Uterus (tissue), 4 donors: Measurements from ENCODE around the gene ZNF668. TPM values are rescaled to one million over a fixed set of nuclear protein-coding genes. Genes with fewer than 3 reads are reported as not detected.

Experiments
- DNase-seq, 2 donors: peaks; one replicate each; pipeline ENCODE4 v3.0.0-alpha.2; 2019 to 2020
- H3K27ac ChIP-seq, 2 donors: fragments of 200-600 bp; sonication (generic); 1 replicate in 1 of 2; 2 replicates in 1 of 2; pipeline ENCODE4 v1.5.1; 2016 to 2018
- H3K27me3 ChIP-seq, 2 donors: fragments of 200-600 bp; sonication (generic); one replicate each; pipeline ENCODE4 v1.5.1; 2018 to 2019; ENCODE audit warnings: control low read depth in 1 of 2
- H3K36me3 ChIP-seq, 2 donors: fragments of 200-600 bp; sonication (generic); one replicate each; pipeline ENCODE4 v1.5.1; 2019; ENCODE audit warnings: control low read depth in 1 of 2
- H3K4me1 ChIP-seq, 2 donors: fragments of 200-600 bp; sonication (generic); one replicate each; pipeline ENCODE4 v1.5.1; 2018 to 2019; ENCODE audit warnings: control low read depth in 1 of 2
- H3K4me3 ChIP-seq, 2 donors: fragments of 200-600 bp; sonication (generic); 1 replicate in 1 of 2; 2 replicates in 1 of 2; pipeline ENCODE4 v1.5.1; 2018 to 2019; ENCODE audit warnings: mild to moderate bottlenecking in 1 of 2
- H3K9me3 ChIP-seq, 2 donors: fragments of 200-600 bp; sonication (generic); one replicate each; pipeline ENCODE4 v1.5.1; 2019; ENCODE audit warnings: control low read depth in 1 of 2
- CTCF ChIP-seq, 4 experiments: fragments of 200-600 bp in 2 of 4; fragments of 450-650 bp in 2 of 4; sonication (generic) in 2 of 4; IDR thresholded peaks; one replicate each; pipeline ENCODE4 v1.5.1; 2016 to 2019; ENCODE audit warnings: antibody characterized with exemption in 4 of 4, mild to moderate bottlenecking in 2 of 4, moderate library complexity in 1 of 4
- POLR2A ChIP-seq, 2 donors: fragments of 450-650 bp; IDR thresholded peaks; one replicate each; pipeline ENCODE4 v1.6.1; 2016; ENCODE audit warnings: antibody characterized with exemption in 2 of 2, mild to moderate bottlenecking in 1 of 2, moderate library complexity in 1 of 2
- intact Hi-C: fragments of 100-400 bp; cut with DNase I; formaldehyde crosslinking; loops from one replicate; pipeline ENCODE4 v1.15.1; 2023; ENCODE audit warnings: low total_unique reads
- total RNA-seq, 4 donors: library from RNA; depleted of rRNA in 3 of 4; stranded (reverse); fragments of >200 nt in 3 of 4; gene quantifications; one replicate each; pipeline versions ENCODE4 v1.1.0 to v1.2.4, GENCODE V29; 2014 to 2023
- donor health status: DM: yes; HTN: yes; CAD: no.

ZNF668 gene
- total RNA-seq, 4 donors from 2014 or later = 4.4 to 20.6 (median 6.4) TPM

GRCh38 chr16:31080035-31080629, 6.1 kb upstream of the ZNF668 start:
- intact Hi-C loops = no loop called here
- Histone ChIP-seq H3K9me3 (no peaks in the 10 kb centered on the region), H3K36me3 (no peaks in the 10 kb centered on the region), H3K27ac (no peak overlapping the region), H3K27me3 (no peaks in the 10 kb centered on the region), H3K4me1 (no peaks in the 10 kb centered on the region), H3K4me3 (no peak overlapping the region)
- TF ChIP-seq CTCF (IDR thresholded peaks at IDR 0.05) (no peak), POLR2A (IDR thresholded peaks at IDR 0.05) (no peak)
- DNase-seq = no peak

- H3K4me3 ChIP-seq = no peak overlapping the region
- intact Hi-C loops = no loop called here
- no peaks in the 10 kb centered on the region for H3K9me3 ChIP-seq
- no peak overlapping the region for H3K27ac ChIP-seq
- TF ChIP-seq POLR2A (IDR thresholded peaks at IDR 0.05) (no peak), CTCF (IDR thresholded peaks at IDR 0.05) (no peak)
- no peak for DNase-seq
- H3K4me1 ChIP-seq = no peaks in the 10 kb centered on the region
- H3K27me3 ChIP-seq = no peaks in the 10 kb centered on the region
- no peaks in the 10 kb centered on the region for H3K36me3 ChIP-seq
These were observed 5.4 kb upstream of the ZNF668 start for GRCh38 chr16:31079342-31079944.

- DNase-seq = no peak
- Histone ChIP-seq H3K4me3 (no peak overlapping the region), H3K9me3 (no peaks in the 10 kb centered on the region), H3K36me3 (no peaks in the 10 kb centered on the region), H3K27ac (no peak overlapping the region), H3K4me1 (no peaks in the 10 kb centered on the region), H3K27me3 (no peaks in the 10 kb centered on the region)
- intact Hi-C loops = no loop called here
- TF ChIP-seq POLR2A (IDR thresholded peaks at IDR 0.05) (no peak), CTCF (IDR thresholded peaks at IDR 0.05) (no peak)
These were observed 4.7 kb upstream of the ZNF668 start for GRCh38 chr16:31078597-31079341.

- DNase-seq = no peak
- no peaks in the 10 kb centered on the region for H3K9me3 ChIP-seq
- H3K4me3 ChIP-seq = no peak overlapping the region
- intact Hi-C loops = no loop called here
- H3K27me3 ChIP-seq = no peaks in the 10 kb centered on the region
- H3K36me3 ChIP-seq = no peaks in the 10 kb centered on the region
- H3K4me1 ChIP-seq = no peaks in the 10 kb centered on the region
- H3K27ac ChIP-seq = no peak overlapping the region
- TF ChIP-seq POLR2A (IDR thresholded peaks at IDR 0.05) (no peak), CTCF (IDR thresholded peaks at IDR 0.05) (no peak)
These were observed 3.8 kb upstream of the ZNF668 start for GRCh38 chr16:31077592-31078396.
